Psoas muscle (tissue), 8 donors: ENCODE results near the gene CRYBG1. TPM values are rescaled to one million over a fixed set of nuclear protein-coding genes. Genes with fewer than 3 reads are reported as not detected.

Source experiments
- ATAC-seq, 4 donors: fragments of 200-7000 bp; cut with Tn5 transposase; one replicate each; pipeline ENCODE4 v1.9.1; 2020; ENCODE audit warnings: moderate library complexity in 3 of 4, mild to moderate bottlenecking in 2 of 4
- DNase-seq, 2 donors: peaks; one replicate each; pipeline ENCODE4 v3.0.0-alpha.2; 2020
- H3K27ac ChIP-seq: fragments of 200-600 bp; one replicate; pipeline ENCODE4 v1.8.0; 2022
- H3K27me3 ChIP-seq, 3 donors: fragments of 200-600 bp in 1 of 3; one replicate each; pipeline versions ENCODE4 v1.6.1 to v1.8.0; 2013 to 2022; ENCODE audit warnings: low read length in 2 of 3, mild to moderate bottlenecking in 2 of 3, moderate library complexity in 1 of 3; ENCODE audit not compliant: insufficient read depth in 3 of 3
- H3K36me3 ChIP-seq, 2 donors: fragments of 200-600 bp in 1 of 2; one replicate each; pipeline versions ENCODE4 v1.6.1 to v1.8.0; 2013 to 2022; ENCODE audit warnings: low read depth in 1 of 2, mild to moderate bottlenecking in 1 of 2, moderate library complexity in 1 of 2; ENCODE audit not compliant: insufficient read depth in 1 of 2
- H3K4me1 ChIP-seq: fragments of 200-600 bp; one replicate; pipeline ENCODE4 v1.8.0; 2022
- H3K4me3 ChIP-seq: fragments of 200-600 bp; one replicate; pipeline ENCODE4 v1.8.0; 2022; ENCODE audit warnings: mild to moderate bottlenecking
- H3K9me3 ChIP-seq: fragments of 200-600 bp; one replicate; pipeline ENCODE4 v1.8.0; 2022
- WGBS, 3 donors: extraction: QIAGEN DNeasy Blood & Tissue Kit; methylation state at CpG; one replicate each; pipeline versions ENCODE4 v1.1.6 to v1.1.7; 2013; 5-methylcytosine and 5-hydroxymethylcytosine counted together
- intact Hi-C, 2 donors: fragments of 100-400 bp; cut with DNase I; formaldehyde crosslinking; loops; one replicate each; pipeline versions ENCODE4 v1.11.0 to v1.14.2; 2022
- polyA plus RNA-seq, 3 donors: library from polyadenylated mRNA; stranded (reverse); fragments of 200-250 nt; gene quantifications; one replicate each; pipeline ENCODE4 v1.2.3, GENCODE V29; 2013
- total RNA-seq, 4 donors: library from RNA; stranded (reverse); fragmentation: NEBNext Ultra II Directional in 2 of 4; extraction: Animal tissue kit (Norgen Biotek cat#: 25700) in 2 of 4; gene quantifications; one replicate each; pipeline versions ENCODE4 v1.2.1 to v1.2.4, GENCODE V29; 2021 to 2023
- TF ChIP-seq, protein P1 (sequence below): fragments of 200-600 bp; IDR thresholded peaks from one replicate; pipeline ENCODE4 v1.8.0; 2022; ENCODE audit warnings: antibody characterized with exemption
- donor health status: healthy with polysubstance abuse.
- donor health status: DM: no; HTN: no; CAD: no; lungs with moderate emphysema.
- donor health status: Bipolar disorder and iron deficiency.
- donor health status: healthy.
- donor health status: DM: yes; HTN: yes; CAD: no.
- donor health status: DM: no; HTN: no; CAD: no.
- donor health status: DM: no; HTN: no; CAD: no.
- donor health status: DM: yes; HTN: yes; CAD: no.

Gene CRYBG1
- total and polyA plus RNA-seq, 7 donors, result 0.17 to 1.6 (median 0.82) TPM

- Histone ChIP-seq H3K27me3 (no peaks in the 10 kb centered on the region), H3K4me3 (no peak overlapping the region), H3K27ac (no peak overlapping the region), H3K36me3 (no peaks in the 10 kb centered on the region), H3K9me3 (no peaks in the 10 kb centered on the region), H3K4me1 (no peaks in the 10 kb centered on the region)
- intact Hi-C loops, result no loop called here
- DNase-seq, result no peak
- TF ChIP-seq, protein P1, sequence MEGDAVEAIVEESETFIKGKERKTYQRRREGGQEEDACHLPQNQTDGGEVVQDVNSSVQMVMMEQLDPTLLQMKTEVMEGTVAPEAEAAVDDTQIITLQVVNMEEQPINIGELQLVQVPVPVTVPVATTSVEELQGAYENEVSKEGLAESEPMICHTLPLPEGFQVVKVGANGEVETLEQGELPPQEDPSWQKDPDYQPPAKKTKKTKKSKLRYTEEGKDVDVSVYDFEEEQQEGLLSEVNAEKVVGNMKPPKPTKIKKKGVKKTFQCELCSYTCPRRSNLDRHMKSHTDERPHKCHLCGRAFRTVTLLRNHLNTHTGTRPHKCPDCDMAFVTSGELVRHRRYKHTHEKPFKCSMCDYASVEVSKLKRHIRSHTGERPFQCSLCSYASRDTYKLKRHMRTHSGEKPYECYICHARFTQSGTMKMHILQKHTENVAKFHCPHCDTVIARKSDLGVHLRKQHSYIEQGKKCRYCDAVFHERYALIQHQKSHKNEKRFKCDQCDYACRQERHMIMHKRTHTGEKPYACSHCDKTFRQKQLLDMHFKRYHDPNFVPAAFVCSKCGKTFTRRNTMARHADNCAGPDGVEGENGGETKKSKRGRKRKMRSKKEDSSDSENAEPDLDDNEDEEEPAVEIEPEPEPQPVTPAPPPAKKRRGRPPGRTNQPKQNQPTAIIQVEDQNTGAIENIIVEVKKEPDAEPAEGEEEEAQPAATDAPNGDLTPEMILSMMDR, result no peak
- 33 to 68% (median 45%) methylated on average over 1 of the region's 1 CpG for WGBS, 3 donors
- no peak for ATAC-seq
Observed at GRCh38 chr6:106370639-106371038, 10.1 kb downstream of the CRYBG1 start.

DNA sequence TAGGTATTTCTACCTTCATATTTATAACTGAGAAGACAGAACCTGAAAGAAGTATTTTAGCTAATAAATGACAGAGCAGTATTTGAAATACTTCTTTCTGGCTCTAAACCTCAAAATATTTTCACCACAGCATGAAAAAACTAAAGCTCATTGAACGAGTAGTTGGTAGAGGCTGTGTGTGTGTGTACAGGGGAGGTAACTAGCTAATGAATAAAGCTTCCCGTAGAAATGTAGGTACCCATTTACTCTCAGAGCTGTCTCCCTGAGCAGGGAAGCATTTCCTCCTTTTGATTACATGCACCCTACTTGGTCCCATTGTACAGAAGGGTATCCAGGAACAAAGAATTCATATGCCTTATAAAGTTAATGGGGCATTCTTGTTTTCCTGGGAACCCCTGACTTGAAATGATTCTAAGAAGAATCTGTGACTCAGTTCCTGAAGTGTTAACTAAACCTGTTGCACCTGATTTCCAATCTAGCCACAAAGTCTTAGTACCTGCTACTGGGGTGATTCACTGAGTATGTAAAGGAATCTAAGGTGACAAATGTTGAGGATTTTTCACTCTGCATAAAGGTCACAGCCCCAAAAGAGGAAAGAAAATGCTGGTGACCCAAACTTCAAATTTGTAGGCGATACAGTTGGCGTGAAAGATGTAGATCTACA, 12.5 kb downstream of the CRYBG1 start:
- Histone ChIP-seq H3K4me1 (no peaks in the 10 kb centered on the region), H3K9me3 (no peaks in the 10 kb centered on the region), H3K27ac (no peak overlapping the region), H3K4me3 (no peak overlapping the region), H3K36me3 (no peaks in the 10 kb centered on the region), H3K27me3 (peaks cover 0 to 4% (median 0%) of the 10 kb centered on the region in 3 donors)
- DNase-seq (no peak), ATAC-seq (no peak)
- TF ChIP-seq, protein P1, result no peak
- intact Hi-C loops, result no loop called here
- WGBS, 3 donors, result 84 to 86% (median 86%) methylated on average over 4 of the region's 4 CpGs

DNA sequence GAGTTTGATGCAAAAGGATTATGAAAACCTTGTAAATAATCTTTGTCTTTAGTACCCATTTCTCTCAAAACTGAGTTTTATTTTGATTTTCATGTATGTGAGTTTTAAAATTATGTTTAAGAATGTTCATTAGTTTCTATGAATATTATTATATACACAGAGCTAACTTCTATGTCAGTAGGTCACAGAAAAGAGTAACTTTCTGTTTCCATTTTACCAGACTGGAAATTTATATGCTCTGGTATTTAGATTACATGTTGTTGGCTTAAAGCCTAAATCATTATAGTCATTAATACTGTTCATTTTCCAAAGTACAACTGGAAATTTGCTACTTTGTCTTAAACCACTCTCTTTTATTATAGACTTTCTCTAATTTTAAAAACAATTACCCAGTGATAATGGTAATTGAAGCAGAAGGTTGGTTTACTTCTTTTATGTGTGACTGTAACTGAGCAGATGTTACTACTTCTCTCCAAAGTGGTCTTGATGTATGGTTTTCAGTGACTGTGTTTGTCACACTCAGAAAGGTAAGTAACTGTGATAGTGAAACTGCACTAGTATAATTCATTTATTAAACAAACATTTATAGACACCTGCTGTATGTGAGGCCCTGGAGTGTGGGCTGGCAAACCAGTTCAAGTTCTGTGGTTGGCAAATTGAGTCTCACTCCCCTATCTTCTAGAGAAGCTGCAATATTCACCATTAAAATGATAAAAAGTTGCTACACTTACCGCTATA, 13.2 kb downstream of the CRYBG1 start:
- ATAC-seq, result no peak
- Histone ChIP-seq H3K4me3 (no peak overlapping the region), H3K27ac (no peak overlapping the region), H3K9me3 (no peaks in the 10 kb centered on the region), H3K27me3 (peaks cover 0 to 4% (median 0%) of the 10 kb centered on the region in 3 donors), H3K4me1 (no peaks in the 10 kb centered on the region), H3K36me3 (no peaks in the 10 kb centered on the region)
- DNase-seq, result no peak
- intact Hi-C loops, result no loop called here
- TF ChIP-seq, protein P1, result no peak
- WGBS, 3 donors, result 95 to 100% (median 97%) methylated on average over 1 of the region's 1 CpG

DNA sequence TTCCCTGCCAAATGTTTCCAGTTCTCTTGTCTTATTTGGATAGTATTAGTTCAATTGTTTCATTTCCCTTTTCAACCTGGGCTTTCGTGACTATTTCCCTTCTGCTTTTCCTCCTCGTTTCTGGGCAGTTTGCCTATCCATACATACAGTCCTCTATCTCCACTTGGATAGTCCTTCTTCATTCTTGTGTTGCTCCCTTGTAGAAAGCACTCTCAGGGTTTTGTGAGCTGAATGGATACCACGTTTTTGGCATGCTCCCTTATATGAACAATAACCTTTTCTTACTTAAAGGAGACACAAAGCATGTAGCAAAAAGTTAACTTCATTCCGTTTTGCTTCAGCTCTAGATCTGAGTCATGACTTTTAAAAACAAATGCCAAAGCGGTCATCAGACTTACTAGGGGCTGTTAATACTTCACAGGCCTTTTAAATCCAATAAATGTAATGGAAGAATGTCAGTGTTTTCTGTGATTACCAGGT, 16.6 kb downstream of the CRYBG1 start:
- Histone ChIP-seq H3K36me3 (no peaks in the 10 kb centered on the region), H3K27me3 (peaks cover 0 to 4% (median 0%) of the 10 kb centered on the region in 3 donors), H3K4me1 (no peaks in the 10 kb centered on the region), H3K4me3 (no peak overlapping the region), H3K9me3 (no peaks in the 10 kb centered on the region), H3K27ac (no peak overlapping the region)
- intact Hi-C loops, result no loop called here
- ATAC-seq, result no peak
- no peak for DNase-seq
- WGBS, 3 donors, result 49 to 53% (median 50%) methylated on average over 5 of the region's 5 CpGs
- TF ChIP-seq, protein P1, result no peak
